ENCODE results near the gene ATG9A. TPM values are rescaled to one million over a fixed set of nuclear protein-coding genes. Genes with fewer than 3 reads are reported as not detected.

Gene ATG9A
- total and polyA plus RNA-seq, 9 of the 15 experiments (the other 6 are each of a cell fraction or from before 2014, with no cell fraction given): 0.25 to 65.6 (median 23.4) TPM

GRCh38 chr2:219199470-219200211 is 29.8 kb downstream of the ATG9A start:
- 0 out of 2 replicates have a peak, but pooled peaks cover 2% of the 10 kb centered on the region for H3K9me3 ChIP-seq (replicated peaks; ENCODE audit: control insufficient read depth, insufficient read depth, low read depth, low read length)
- H3K4me2 ChIP-seq (ENCODE audit: insufficient read depth, low read length): no peak overlapping the region
- H3K27me3 ChIP-seq (ENCODE audit: control insufficient read depth in 2 of 2, insufficient read depth in 2 of 2, low read length in 2 of 2): no peaks in the 10 kb centered on the region
- no peaks in the 10 kb centered on the region for H3K4me1 ChIP-seq (replicated peaks in 1 of 2; ENCODE audit: control insufficient read depth in 2 of 2, insufficient read depth in 2 of 2, low read length in 2 of 2)
- H3K9me1 ChIP-seq (ENCODE audit: control insufficient read depth, insufficient read depth, low read length): no peaks in the 10 kb centered on the region
- FAIRE-seq: no peak
- H3K4me3 ChIP-seq: no peak overlapping the region
- BruUV-seq (replicated peaks): no TSS peak
- ChIA-PET POLR2A (no interaction called here), CTCF (ENCODE audit: low intra/inter-chr PET ratio) (no interaction called here)
- DNase-seq (ENCODE audit: extremely low read depth in 1 of 4, low spot score in 3 of 4): no peak
- H4K20me1 ChIP-seq (replicated peaks; ENCODE audit: control insufficient read depth, insufficient read depth, low read length): no peaks in the 10 kb centered on the region
- no peak overlapping the region for H3K9ac ChIP-seq (ENCODE audit: insufficient read depth in 1 of 2, low read depth in 2 of 2, low read length in 2 of 2)
- H3K79me2 ChIP-seq (ENCODE audit: control insufficient read depth, insufficient read depth, low read length): no peaks in the 10 kb centered on the region
- no peaks in the 10 kb centered on the region for H3K36me3 ChIP-seq (ENCODE audit: control insufficient read depth, insufficient read depth, low read length)
- 40% methylated on average over 10 of the region's 12 CpGs for WGBS (ENCODE audit: insufficient coverage, low coverage, missing lambda C conversion rate)
- intact Hi-C loops (cut with micrococcal nuclease): no loop called here
- in situ Hi-C loops (cut with MboI): no loop called here
- peak; percentile 51; the same call in 1 of the 3 replicates for ATAC-seq
- no peak overlapping the region for H2AFZ ChIP-seq (ENCODE audit: low read depth, low read length)
- H3K27ac ChIP-seq (ENCODE audit: extremely low read depth, low read depth, low read length): no peak overlapping the region
- no peak for TF ChIP-seq ZNF655 (CRISPR knock-in tag; IDR thresholded peaks at IDR 0.05)
- TF ChIP-seq ARID2 (IDR thresholded peaks at IDR 0.05): no peak
- no peak for TF ChIP-seq HOXB6 (CRISPR knock-in tag; IDR thresholded peaks at IDR 0.05; ENCODE audit: borderline replicate concordance)
- no peak for TF ChIP-seq TEAD2 (tag; IDR thresholded peaks at IDR 0.05)
- no peak for TF ChIP-seq HMGN3 (IDR thresholded peaks at IDR 0.05; ENCODE audit: borderline replicate concordance, extremely low read depth, insufficient read length, low read depth, low read length)
- no peak for TF ChIP-seq TEAD1 (CRISPR knock-in tag; IDR thresholded peaks at IDR 0.05)
- TF ChIP-seq MAFG (tag; conservative IDR thresholded peaks at IDR 0.05): no peak
- no peak for TF ChIP-seq ZNF324 (CRISPR knock-in tag; IDR thresholded peaks at IDR 0.05)
- TF ChIP-seq SMARCB1 (IDR thresholded peaks at IDR 0.05; ENCODE audit: insufficient read length, low read depth): no peak
- TF ChIP-seq RFX5 (IDR thresholded peaks at IDR 0.05; ENCODE audit: low read depth, low read length): no peak
- no peak for TF ChIP-seq ATF6 (CRISPR knock-in tag; IDR thresholded peaks at IDR 0.05)
- TF ChIP-seq ZNF184 (CRISPR knock-in tag; IDR thresholded peaks at IDR 0.05): no peak
- no peak for TF ChIP-seq NFATC3 (IDR thresholded peaks at IDR 0.05)
- no peak for TF ChIP-seq ZNF764 (CRISPR knock-in tag; IDR thresholded peaks at IDR 0.05; ENCODE audit: low read depth)
- TF ChIP-seq HNRNPK (IDR thresholded peaks at IDR 0.05; ENCODE audit: low read depth, low read length, poor library complexity, severe bottlenecking): no peak
- no peak for TF ChIP-seq KLF13 (tag; IDR thresholded peaks at IDR 0.05; ENCODE audit: borderline replicate concordance, low read depth)
- TF ChIP-seq, protein P1, sequence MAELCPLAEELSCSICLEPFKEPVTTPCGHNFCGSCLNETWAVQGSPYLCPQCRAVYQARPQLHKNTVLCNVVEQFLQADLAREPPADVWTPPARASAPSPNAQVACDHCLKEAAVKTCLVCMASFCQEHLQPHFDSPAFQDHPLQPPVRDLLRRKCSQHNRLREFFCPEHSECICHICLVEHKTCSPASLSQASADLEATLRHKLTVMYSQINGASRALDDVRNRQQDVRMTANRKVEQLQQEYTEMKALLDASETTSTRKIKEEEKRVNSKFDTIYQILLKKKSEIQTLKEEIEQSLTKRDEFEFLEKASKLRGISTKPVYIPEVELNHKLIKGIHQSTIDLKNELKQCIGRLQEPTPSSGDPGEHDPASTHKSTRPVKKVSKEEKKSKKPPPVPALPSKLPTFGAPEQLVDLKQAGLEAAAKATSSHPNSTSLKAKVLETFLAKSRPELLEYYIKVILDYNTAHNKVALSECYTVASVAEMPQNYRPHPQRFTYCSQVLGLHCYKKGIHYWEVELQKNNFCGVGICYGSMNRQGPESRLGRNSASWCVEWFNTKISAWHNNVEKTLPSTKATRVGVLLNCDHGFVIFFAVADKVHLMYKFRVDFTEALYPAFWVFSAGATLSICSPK (IDR thresholded peaks at IDR 0.05; ENCODE audit: borderline replicate concordance): no peak
- TF ChIP-seq ZNF830 (CRISPR knock-in tag; IDR thresholded peaks at IDR 0.05): no peak
- no peak for TF ChIP-seq ZNF583 (CRISPR knock-in tag; IDR thresholded peaks at IDR 0.05)
